ENCODE data around the gene FNDC11. TPM values are rescaled to one million over a fixed set of nuclear protein-coding genes. Genes with fewer than 3 reads are reported as not detected.

The FNDC11 gene
- total RNA-seq, 2 experiments from 2014 or later = 1.7 to 1.8 TPM

DNA sequence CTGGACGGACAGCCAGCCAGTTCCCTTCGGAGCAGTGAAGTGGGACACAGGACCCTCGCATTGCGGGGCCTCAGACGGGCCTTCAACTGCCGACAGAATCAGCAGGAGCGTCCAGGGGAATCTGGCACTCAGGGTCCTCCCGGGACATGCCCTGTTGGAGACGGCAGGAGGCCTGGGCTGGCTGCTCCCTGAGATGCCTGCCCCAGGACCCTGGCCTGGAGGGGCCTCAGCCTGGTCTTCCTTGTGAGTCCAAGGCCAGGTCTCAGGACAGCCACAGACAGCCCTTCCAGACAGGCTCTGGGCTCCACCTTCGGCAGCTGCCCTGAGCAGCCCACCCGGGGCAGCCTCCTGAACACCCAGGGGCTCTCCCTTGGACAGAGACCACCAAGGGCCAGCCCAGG lies 34.7 kb downstream of the FNDC11 start:
- Histone ChIP-seq H3K9me3 (ENCODE audit: control insufficient read depth in 1 of 2, insufficient read depth in 1 of 2, low read length in 2 of 2) (no peaks in the 10 kb centered on the region), H3K36me3 (ENCODE audit: insufficient read depth, low read length) (peaks cover 42% of the 10 kb centered on the region), H3K27ac (ENCODE audit: low read depth in 1 of 2, low read length in 2 of 2) (no peak overlapping the region), H3K4me3 (ENCODE audit: low read length) (no peak overlapping the region), H3K27me3 (ENCODE audit: control insufficient read depth in 1 of 2, insufficient read depth in 2 of 2, low read length in 2 of 2) (no peaks in the 10 kb centered on the region), H3K4me1 (ENCODE audit: insufficient read depth, low read length) (peaks cover 18% of the 10 kb centered on the region)
- Mint-ChIP-seq H3K4me3 (no peak overlapping the region), H3K27ac (peak overlapping the region; percentile 86), H3K9me3 (no peaks in the 10 kb centered on the region), H3K36me3 (ENCODE audit: low read depth) (peaks cover 51% of the 10 kb centered on the region), H3K27me3 (no peaks in the 10 kb centered on the region), H3K4me1 (ENCODE audit: low read depth) (peaks cover 23% of the 10 kb centered on the region)
- CTCF ChIA-PET = no interaction called here
- intact Hi-C loops (cut with DNase I, micrococcal nuclease) = no loop called here
- POLR2A ChIA-PET = interaction anchor here (0.9 to 1.5 kb wide), 5 partner anchors 11 to 53 kb away, joined by 3 to 11 read pairs (median 5); partner anchors contain the start of gene GMEB2
- DNase-seq (no peak), ATAC-seq (ENCODE audit: poor library complexity) (no peak)
- TF ChIP-seq, protein P1, sequence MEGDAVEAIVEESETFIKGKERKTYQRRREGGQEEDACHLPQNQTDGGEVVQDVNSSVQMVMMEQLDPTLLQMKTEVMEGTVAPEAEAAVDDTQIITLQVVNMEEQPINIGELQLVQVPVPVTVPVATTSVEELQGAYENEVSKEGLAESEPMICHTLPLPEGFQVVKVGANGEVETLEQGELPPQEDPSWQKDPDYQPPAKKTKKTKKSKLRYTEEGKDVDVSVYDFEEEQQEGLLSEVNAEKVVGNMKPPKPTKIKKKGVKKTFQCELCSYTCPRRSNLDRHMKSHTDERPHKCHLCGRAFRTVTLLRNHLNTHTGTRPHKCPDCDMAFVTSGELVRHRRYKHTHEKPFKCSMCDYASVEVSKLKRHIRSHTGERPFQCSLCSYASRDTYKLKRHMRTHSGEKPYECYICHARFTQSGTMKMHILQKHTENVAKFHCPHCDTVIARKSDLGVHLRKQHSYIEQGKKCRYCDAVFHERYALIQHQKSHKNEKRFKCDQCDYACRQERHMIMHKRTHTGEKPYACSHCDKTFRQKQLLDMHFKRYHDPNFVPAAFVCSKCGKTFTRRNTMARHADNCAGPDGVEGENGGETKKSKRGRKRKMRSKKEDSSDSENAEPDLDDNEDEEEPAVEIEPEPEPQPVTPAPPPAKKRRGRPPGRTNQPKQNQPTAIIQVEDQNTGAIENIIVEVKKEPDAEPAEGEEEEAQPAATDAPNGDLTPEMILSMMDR (IDR thresholded peaks at IDR 0.05) = no peak

DNA sequence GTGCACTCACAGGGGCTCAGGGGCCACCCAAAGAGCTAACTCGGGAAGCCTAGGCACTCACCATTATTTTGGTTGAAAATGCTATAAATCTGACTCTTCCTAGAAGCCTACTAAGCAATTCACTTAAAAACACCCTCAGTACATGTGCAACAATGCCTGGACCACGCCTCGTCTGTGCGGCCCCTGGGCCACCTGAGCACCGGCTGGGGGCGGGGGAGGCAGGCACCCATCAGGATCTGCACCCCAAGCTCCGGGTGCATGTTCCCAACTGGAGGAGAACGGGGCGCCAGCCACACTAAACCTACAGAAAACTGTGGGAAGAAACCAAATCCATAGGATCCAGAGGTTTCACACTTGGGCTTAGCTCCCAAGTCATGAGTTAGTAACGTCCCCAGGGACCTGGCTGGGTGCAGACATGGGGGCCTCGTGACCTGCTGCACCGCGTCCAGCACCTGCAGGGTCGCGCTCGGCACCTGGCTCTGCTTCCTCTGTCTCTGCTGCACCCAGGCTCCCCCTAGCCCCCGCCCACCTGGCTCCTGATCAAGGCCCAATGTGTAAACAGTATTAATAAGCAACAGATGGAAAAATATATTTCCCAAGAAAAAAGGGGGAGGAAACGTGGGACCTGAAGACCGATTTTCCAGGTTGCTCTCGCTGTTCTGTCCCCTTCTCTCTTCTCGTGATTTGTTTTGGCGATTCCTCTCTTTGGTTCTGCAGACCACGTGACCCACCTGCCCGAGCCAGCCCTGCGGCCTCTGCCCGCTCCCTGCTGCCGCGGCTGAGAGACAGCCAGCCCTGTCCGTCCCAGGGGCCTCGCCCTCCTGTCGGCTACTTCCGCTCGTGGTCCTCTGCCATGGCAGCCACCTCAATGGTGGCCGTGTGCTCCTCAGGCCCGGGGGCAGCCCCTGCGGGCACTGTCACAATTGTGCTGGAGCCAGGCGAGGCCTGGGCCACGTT lies 35.6 kb downstream of the FNDC11 start:
- no peaks in the 10 kb centered on the region for H3K9me3 ChIP-seq (ENCODE audit: control insufficient read depth in 1 of 2, insufficient read depth in 1 of 2, low read length in 2 of 2)
- no peak for ATAC-seq (ENCODE audit: poor library complexity)
- no peak overlapping the region for H3K27ac Mint-ChIP-seq
- H3K4me3 ChIP-seq (ENCODE audit: low read length) = no peak overlapping the region
- no peaks in the 10 kb centered on the region for H3K27me3 Mint-ChIP-seq
- CTCF ChIA-PET = no interaction called here
- no peak overlapping the region for H3K4me3 Mint-ChIP-seq
- DNase-seq = no peak
- peaks cover 60% of the 10 kb centered on the region for H3K36me3 Mint-ChIP-seq (ENCODE audit: low read depth)
- POLR2A ChIA-PET = no interaction called here
- H3K27me3 ChIP-seq (ENCODE audit: control insufficient read depth in 1 of 2, insufficient read depth in 2 of 2, low read length in 2 of 2) = no peaks in the 10 kb centered on the region
- intact Hi-C loops (cut with DNase I, micrococcal nuclease) = no loop called here
- H3K9me3 Mint-ChIP-seq = no peaks in the 10 kb centered on the region
- TF ChIP-seq, protein P1 (IDR thresholded peaks at IDR 0.05) = no peak
- no peak overlapping the region for H3K27ac ChIP-seq (ENCODE audit: low read depth in 1 of 2, low read length in 2 of 2)
- H3K4me1 Mint-ChIP-seq (ENCODE audit: low read depth) = peaks cover 23% of the 10 kb centered on the region
- peaks cover 50% of the 10 kb centered on the region for H3K36me3 ChIP-seq (ENCODE audit: insufficient read depth, low read length)
- peaks cover 18% of the 10 kb centered on the region for H3K4me1 ChIP-seq (ENCODE audit: insufficient read depth, low read length)

DNA sequence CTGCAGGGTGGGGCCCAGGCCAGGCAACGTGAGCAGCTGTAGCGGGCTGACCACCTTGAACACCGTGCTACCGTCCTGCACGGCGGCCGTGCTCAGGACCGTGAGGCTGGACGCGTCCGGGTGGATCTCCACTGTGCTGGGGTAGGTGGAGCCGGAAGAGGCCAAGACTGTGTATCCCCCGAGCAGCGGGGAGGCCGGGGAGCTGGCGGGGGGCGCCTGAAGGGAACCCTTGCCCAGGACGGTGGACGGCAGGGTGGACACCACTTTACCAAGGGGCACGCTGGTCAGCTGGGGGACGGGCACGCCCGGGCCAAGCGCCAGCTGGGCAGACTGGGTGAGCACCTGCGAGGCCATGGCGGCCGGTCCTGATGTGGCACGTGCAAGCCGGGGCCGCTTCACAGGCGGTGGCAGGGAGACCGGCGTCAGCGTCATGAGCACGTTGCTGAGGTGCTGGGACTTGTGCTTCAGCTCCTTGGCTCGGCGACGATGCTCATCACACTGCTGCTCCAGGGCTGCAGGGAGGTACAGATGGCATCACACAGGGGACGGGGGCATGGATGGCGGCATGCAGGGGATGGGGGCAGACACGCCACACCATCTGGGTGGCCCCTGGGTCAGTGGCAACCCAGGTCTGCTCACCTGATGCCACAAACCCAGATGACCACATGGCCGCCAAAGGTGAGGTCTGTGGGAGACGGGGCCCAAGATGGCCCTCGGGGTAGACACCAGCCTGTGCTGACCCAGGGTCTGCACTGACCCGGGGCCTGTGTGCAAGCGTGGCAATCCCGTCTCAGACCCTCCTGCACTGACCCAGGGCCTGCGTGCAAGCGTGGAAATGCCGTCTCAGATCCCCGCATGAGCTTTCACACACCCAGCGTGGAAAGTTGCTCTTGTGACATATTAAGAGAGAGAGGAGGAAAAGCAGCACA lies 36.5 kb downstream of the FNDC11 start:
- Histone ChIP-seq H3K36me3 (ENCODE audit: insufficient read depth, low read length) (peaks cover 54% of the 10 kb centered on the region), H3K9me3 (ENCODE audit: control insufficient read depth in 1 of 2, insufficient read depth in 1 of 2, low read length in 2 of 2) (no peaks in the 10 kb centered on the region), H3K27ac (ENCODE audit: low read depth in 1 of 2, low read length in 2 of 2) (no peak overlapping the region), H3K27me3 (ENCODE audit: control insufficient read depth in 1 of 2, insufficient read depth in 2 of 2, low read length in 2 of 2) (no peaks in the 10 kb centered on the region), H3K4me3 (ENCODE audit: low read length) (no peak overlapping the region), H3K4me1 (ENCODE audit: insufficient read depth, low read length) (peaks cover 18% of the 10 kb centered on the region)
- no peak for ATAC-seq (ENCODE audit: poor library complexity)
- peaks cover 69% of the 10 kb centered on the region for H3K36me3 Mint-ChIP-seq (ENCODE audit: low read depth)
- no peaks in the 10 kb centered on the region for H3K27me3 Mint-ChIP-seq
- peaks cover 22% of the 10 kb centered on the region for H3K4me1 Mint-ChIP-seq (ENCODE audit: low read depth)
- intact Hi-C loops (cut with DNase I, micrococcal nuclease) = no loop called here
- CTCF ChIA-PET = no interaction called here
- POLR2A ChIA-PET = interaction anchor here (0.6 kb wide), 1 partner anchor 66 kb away, joined by 3 read pairs; no protein-coding TSS in a partner anchor
- no peak overlapping the region for H3K27ac Mint-ChIP-seq
- DNase-seq = no peak
- no peak overlapping the region for H3K4me3 Mint-ChIP-seq
- H3K9me3 Mint-ChIP-seq = no peaks in the 10 kb centered on the region
- TF ChIP-seq, protein P1 (IDR thresholded peaks at IDR 0.05) = no peak
